Immature natural killer cell (primary cell): ENCODE measurements around the gene ADAP2. TPM values are rescaled to one million over a fixed set of nuclear protein-coding genes. Genes with fewer than 3 reads are reported as not detected.
A peak's percentile ranks its signal among the peaks of the same experiment; 100 is the strongest.
"Not testable (repeated sequence)": the region's sequence is repeated elsewhere in the genome, so short reads cannot be mapped to it uniquely, and the experiment has no call there.

Experiments used
- DNase-seq, 3 donors: peaks; one replicate each; pipeline ENCODE4 v3.0.0; 2022; ENCODE audit warnings: mixed read lengths in 1 of 3
- H3K27ac Mint-ChIP-seq, 6 donors: one replicate each; pipeline ENCODE4 v1.8.0; 2020; ENCODE audit warnings: mixed read lengths in 6 of 6, mild to moderate bottlenecking in 5 of 6, inconsistent platforms in 4 of 6, moderate library complexity in 3 of 6
- H3K27me3 Mint-ChIP-seq, 3 donors: one replicate each; pipeline ENCODE4 v1.8.0; 2020 to 2021; ENCODE audit warnings: low read depth in 3 of 3, mild to moderate bottlenecking in 3 of 3, mixed read lengths in 3 of 3, moderate library complexity in 3 of 3, inconsistent platforms in 1 of 3
- H3K36me3 Mint-ChIP-seq, 3 donors: one replicate each; pipeline ENCODE4 v1.8.0; 2020; ENCODE audit warnings: mixed read lengths in 3 of 3, inconsistent platforms in 2 of 3, mild to moderate bottlenecking in 2 of 3
- H3K4me1 Mint-ChIP-seq, 2 donors: one replicate each; pipeline ENCODE4 v1.8.0; 2020; ENCODE audit warnings: inconsistent platforms in 2 of 2, mild to moderate bottlenecking in 2 of 2, mixed read lengths in 2 of 2, moderate library complexity in 1 of 2
- H3K4me3 Mint-ChIP-seq, 5 donors: one replicate each; pipeline ENCODE4 v1.8.0; 2020; ENCODE audit warnings: mild to moderate bottlenecking in 5 of 5, mixed read lengths in 5 of 5, inconsistent platforms in 3 of 5, moderate library complexity in 3 of 5
- H3K9me3 Mint-ChIP-seq, 6 donors: one replicate each; pipeline ENCODE4 v1.8.0; 2020; ENCODE audit warnings: mild to moderate bottlenecking in 6 of 6, mixed read lengths in 6 of 6, inconsistent platforms in 4 of 6, moderate library complexity in 3 of 6
- polyA plus RNA-seq, 3 donors: library from polyadenylated mRNA; unstranded; fragments of 300-500 nt; fragmentation: Illumina TruSeq; gene quantifications; one replicate each; pipeline ENCODE4 v1.2.3, GENCODE V29; 2021

ADAP2 gene
- polyA plus RNA-seq, 3 donors from 2014 or later = 0.49 TPM; not detected in 2

GRCh38 chr17:30967911-30968310 lies 46.2 kb downstream of the ADAP2 start:
- not testable (repeated sequence) for DNase-seq, H3K27ac Mint-ChIP-seq, H3K9me3 Mint-ChIP-seq, H3K36me3 Mint-ChIP-seq, H3K4me3 Mint-ChIP-seq, H3K27me3 Mint-ChIP-seq
- H3K4me1 Mint-ChIP-seq = peaks cover 34 to 36% of the 10 kb centered on the region in 2 donors

GRCh38 chr17:30969989-30970830 lies 48.5 kb downstream of the ADAP2 start:
- Mint-ChIP-seq H3K27me3 (peaks cover 7 to 12% (median 8%) of the 10 kb centered on the region in 3 donors), H3K4me1 (peaks cover 45 to 54% of the 10 kb centered on the region in 2 donors), H3K27ac (peak overlapping the region; percentile 88 to 98 (median 94)), H3K36me3 (peaks cover 0 to 4% (median under 1%) of the 10 kb centered on the region in 3 donors), H3K9me3 (no peaks in the 10 kb centered on the region), H3K4me3 (peak overlapping the region; percentile 91 to 98 (median 98))
- peak in 1 of 3 donors; percentile 5 for DNase-seq

GRCh38 chr17:30970831-30971567 lies 49.3 kb downstream of the ADAP2 start, which contains the start of gene RNF135:
Gene RNF135 (plus strand): TSS chr17:30971039. CDS start chr17:30971074, 35 bp downstream.
- peaks cover 52 to 62% of the 10 kb centered on the region in 2 donors for H3K4me1 Mint-ChIP-seq

GRCh38 chr17:30975042-30975820 lies 53.5 kb downstream of the ADAP2 start:
- DNase-seq = peak; percentile 74 to 78 (median 76)
- Mint-ChIP-seq H3K36me3 (peaks cover 0 to 8% (median 6%) of the 10 kb centered on the region in 3 donors), H3K27me3 (peaks cover 10 to 11% (median 10%) of the 10 kb centered on the region in 3 donors), H3K9me3 (no peaks in the 10 kb centered on the region), H3K27ac (peak overlapping the region; percentile 93 to 100 (median 97)), H3K4me1 (peaks cover 45 to 57% of the 10 kb centered on the region in 2 donors), H3K4me3 (peak overlapping the region; percentile 77 to 86 (median 82))

More at GRCh38 chr17:30970831-30971567, 49.3 kb downstream of the ADAP2 start, which contains the start of gene RNF135:
- DNase-seq = peak; percentile 66 to 70 (median 69)
- Mint-ChIP-seq H3K4me3 (peak within 1 kb of the TSS; percentile 91 to 98 (median 98)), H3K9me3 (no peaks in the 10 kb centered on the region), H3K27ac (peak within 1 kb of the TSS; percentile 88 to 98 (median 94)), H3K27me3 (peaks cover 9 to 14% (median 10%) of the 10 kb centered on the region in 3 donors), H3K36me3 (peaks cover 0 to 4% (median 4%) of the 10 kb centered on the region in 3 donors)

GRCh38 chr17:30979919-30980318 lies 58.2 kb downstream of the ADAP2 start:
- not testable (repeated sequence) for DNase-seq, H3K27ac Mint-ChIP-seq, H3K4me3 Mint-ChIP-seq, H3K9me3 Mint-ChIP-seq, H3K27me3 Mint-ChIP-seq
- Mint-ChIP-seq H3K36me3 (peaks cover 3 to 15% (median 8%) of the 10 kb centered on the region in 3 donors), H3K4me1 (peaks cover 20 to 31% of the 10 kb centered on the region in 2 donors)

- Mint-ChIP-seq H3K4me1 (peaks cover 2 to 12% of the 10 kb centered on the region in 2 donors), H3K27ac (peak overlapping the region in 3 of 6 donors; percentile 30 to 90 (median 72)), H3K9me3 (no peaks in the 10 kb centered on the region), H3K4me3 (no peak overlapping the region), H3K36me3 (peaks cover 13 to 24% (median 21%) of the 10 kb centered on the region in 3 donors), H3K27me3 (peaks cover 0 to 2% (median 0%) of the 10 kb centered on the region in 3 donors)
- no peak for DNase-seq
Measured at GRCh38 chr17:30981531-30982519, 60.1 kb downstream of the ADAP2 start.

GRCh38 chr17:30982855-30983254 lies 61.1 kb downstream of the ADAP2 start:
- H3K9me3 Mint-ChIP-seq = no peaks in the 10 kb centered on the region
- no peak for DNase-seq
- H3K27me3 Mint-ChIP-seq = peaks cover 0 to 2% (median 0%) of the 10 kb centered on the region in 3 donors
- H3K27ac Mint-ChIP-seq = peak overlapping the region in 3 of 6 donors; percentile 30 to 65 (median 38)
- H3K36me3 Mint-ChIP-seq = peaks cover 15 to 27% (median 22%) of the 10 kb centered on the region in 3 donors
- H3K4me1 Mint-ChIP-seq = peaks cover 1 to 11% of the 10 kb centered on the region in 2 donors
- no peak overlapping the region for H3K4me3 Mint-ChIP-seq

- DNase-seq = no peak
- Mint-ChIP-seq H3K27ac (peak overlapping the region in 1 of 6 donors; percentile 40), H3K9me3 (no peaks in the 10 kb centered on the region), H3K4me3 (no peak overlapping the region), H3K27me3 (no peaks in the 10 kb centered on the region), H3K4me1 (peaks cover 0 to 1% of the 10 kb centered on the region in 2 donors), H3K36me3 (peaks cover 13 to 27% (median 15%) of the 10 kb centered on the region in 3 donors)
Measured at GRCh38 chr17:30990458-30990857, 68.7 kb downstream of the ADAP2 start.

GRCh38 chr17:30992551-30992950 lies 70.8 kb downstream of the ADAP2 start:
- Mint-ChIP-seq H3K36me3 (peaks cover 10 to 29% (median 19%) of the 10 kb centered on the region in 3 donors), H3K4me1 (no peaks in the 10 kb centered on the region), H3K9me3 (no peaks in the 10 kb centered on the region), H3K4me3 (no peak overlapping the region), H3K27me3 (no peaks in the 10 kb centered on the region), H3K27ac (no peak overlapping the region)
- no peak for DNase-seq

GRCh38 chr17:30995347-30995746 lies 73.6 kb downstream of the ADAP2 start:
- DNase-seq = no peak
- peaks cover 17 to 37% (median 18%) of the 10 kb centered on the region in 3 donors for H3K36me3 Mint-ChIP-seq
- H3K27me3 Mint-ChIP-seq = no peaks in the 10 kb centered on the region
- no peak overlapping the region for H3K27ac Mint-ChIP-seq
- H3K9me3 Mint-ChIP-seq = no peaks in the 10 kb centered on the region
- H3K4me3 Mint-ChIP-seq = no peak overlapping the region
- no peaks in the 10 kb centered on the region for H3K4me1 Mint-ChIP-seq

GRCh38 chr17:30996486-30996885 lies 74.7 kb downstream of the ADAP2 start:
- DNase-seq = no peak
- Mint-ChIP-seq H3K27me3 (no peaks in the 10 kb centered on the region), H3K4me1 (no peaks in the 10 kb centered on the region), H3K4me3 (no peak overlapping the region), H3K9me3 (no peaks in the 10 kb centered on the region), H3K27ac (no peak overlapping the region), H3K36me3 (peaks cover 14 to 31% (median 18%) of the 10 kb centered on the region in 3 donors)

GRCh38 chr17:30997270-30997669 lies 75.5 kb downstream of the ADAP2 start:
- Mint-ChIP-seq H3K36me3 (peaks cover 18 to 37% (median 19%) of the 10 kb centered on the region in 3 donors), H3K9me3 (no peaks in the 10 kb centered on the region), H3K27ac (no peak overlapping the region)

More at GRCh38 chr17:30997270-30997669, 75.5 kb downstream of the ADAP2 start:
- Mint-ChIP-seq H3K4me1 (no peaks in the 10 kb centered on the region), H3K27me3 (no peaks in the 10 kb centered on the region), H3K4me3 (no peak overlapping the region)
- no peak for DNase-seq
